Suprapubic skin (tissue), 4 donors: ENCODE data around the gene TMPRSS6.

Experiments
- CTCF ChIP-seq, 2 donors: fragments of 200-600 bp in 1 of 2; fragments of 450-650 bp in 1 of 2; sonication (generic) in 1 of 2; IDR thresholded peaks; one replicate each; pipeline ENCODE4 v1.5.1; 2016 to 2019; ENCODE audit warnings: antibody characterized with exemption in 2 of 2, mild to moderate bottlenecking in 1 of 2, moderate library complexity in 1 of 2
- EP300 ChIP-seq: sonication (generic); formaldehyde crosslinking; IDR thresholded peaks from one replicate; pipeline ENCODE4 v1.6.1; 2017; ENCODE audit warnings: antibody characterized with exemption
- POLR2A ChIP-seq, 2 donors: fragments of 450-650 bp; IDR thresholded peaks; one replicate each; pipeline ENCODE4 v1.6.1; 2017; ENCODE audit warnings: antibody characterized with exemption in 2 of 2, mild to moderate bottlenecking in 2 of 2, moderate library complexity in 2 of 2
- POLR2AphosphoS5 ChIP-seq, 3 donors: sonication (generic); formaldehyde crosslinking; IDR thresholded peaks; one replicate each; pipeline ENCODE4 v1.6.1; 2017; ENCODE audit warnings: antibody characterized with exemption in 3 of 3

- no peak for TF ChIP-seq POLR2A (IDR thresholded peaks at IDR 0.05)
- no peak for TF ChIP-seq CTCF (IDR thresholded peaks at IDR 0.05)
- TF ChIP-seq POLR2AphosphoS5 (IDR thresholded peaks at IDR 0.05): no peak
- no peak for TF ChIP-seq EP300
These were observed 40.7 kb downstream of the TMPRSS6 start for GRCh38 chr22:37068859-37069258.
